ENCODE results near the gene NOD2.

NOD2 gene

DNA sequence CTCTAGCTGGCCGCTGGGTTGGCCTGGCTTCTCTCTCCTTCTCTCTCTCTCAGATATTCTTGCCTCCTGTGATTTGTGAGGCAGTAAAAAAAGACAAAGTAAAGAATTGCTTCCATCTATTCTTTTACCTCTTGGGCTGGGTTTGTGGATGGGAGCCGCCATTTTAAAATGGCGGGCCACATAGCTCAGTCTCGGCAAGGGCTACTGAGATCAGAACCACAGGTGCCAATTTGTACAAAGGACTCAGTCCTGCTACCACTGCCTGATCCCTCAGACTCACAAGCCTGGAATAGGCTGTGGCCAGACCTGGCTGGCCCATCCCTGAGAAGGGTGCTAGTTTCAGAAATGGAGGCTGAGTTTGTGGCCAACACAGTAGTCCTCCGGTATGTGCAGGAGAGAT, 24.1 kb downstream of the NOD2 start:
- no peak for DNase-seq (ENCODE audit: low spot score)

GRCh38 chr16:50718061-50718760, 24.8 kb downstream of the NOD2 start:
- no peak for DNase-seq (ENCODE audit: low spot score)

- no peak for DNase-seq (ENCODE audit: low spot score)
Measured at GRCh38 chr16:50718761-50719400, 25.5 kb downstream of the NOD2 start.

GRCh38 chr16:50719401-50720337, 26.3 kb downstream of the NOD2 start:
- DNase-seq (ENCODE audit: low spot score), result no peak

DNA sequence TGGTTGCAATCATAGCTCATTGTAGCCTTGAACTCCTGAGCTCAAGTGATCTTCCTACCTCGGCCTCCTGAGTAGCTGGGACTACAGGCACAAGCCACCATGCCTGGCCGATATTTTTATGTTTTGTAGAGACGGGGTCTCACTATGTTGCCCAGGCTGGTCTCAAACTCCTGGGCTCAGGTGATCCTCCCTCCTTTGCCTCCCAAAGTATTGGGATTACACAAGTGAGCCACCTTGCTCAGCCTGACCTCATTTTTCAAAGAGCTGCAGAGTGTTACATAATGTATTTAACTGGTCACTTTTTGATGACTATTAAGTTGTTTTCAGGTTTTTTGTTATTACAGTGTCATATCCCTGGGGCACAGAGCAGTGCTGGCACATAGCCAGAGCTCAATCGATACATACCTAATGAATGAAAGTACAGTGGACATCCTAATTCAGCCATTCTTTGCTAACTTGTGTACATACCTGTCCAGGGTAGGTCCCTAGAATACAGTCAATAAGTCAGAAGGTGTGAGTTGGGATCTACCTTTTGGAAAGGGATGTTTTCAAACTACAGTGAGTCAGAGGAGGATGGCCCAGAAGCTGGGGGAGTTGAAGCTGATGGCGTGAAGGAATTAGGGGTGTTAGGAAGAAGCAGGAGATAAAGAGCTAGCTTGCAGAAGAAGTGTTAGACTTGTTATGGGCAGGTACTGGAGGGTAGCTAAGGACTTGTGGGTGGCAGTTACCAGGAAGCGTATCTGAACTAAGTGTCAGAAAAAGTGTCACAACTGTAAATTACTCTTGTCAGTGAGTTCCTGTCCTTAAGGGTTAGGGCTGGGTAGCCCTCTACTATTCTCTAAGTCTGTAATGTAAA, 28.4 kb downstream of the NOD2 start:
- no peak for DNase-seq (ENCODE audit: low spot score)

GRCh38 chr16:50722405-50722737, 29.0 kb downstream of the NOD2 start:
- no peak for DNase-seq (ENCODE audit: low spot score)

DNA sequence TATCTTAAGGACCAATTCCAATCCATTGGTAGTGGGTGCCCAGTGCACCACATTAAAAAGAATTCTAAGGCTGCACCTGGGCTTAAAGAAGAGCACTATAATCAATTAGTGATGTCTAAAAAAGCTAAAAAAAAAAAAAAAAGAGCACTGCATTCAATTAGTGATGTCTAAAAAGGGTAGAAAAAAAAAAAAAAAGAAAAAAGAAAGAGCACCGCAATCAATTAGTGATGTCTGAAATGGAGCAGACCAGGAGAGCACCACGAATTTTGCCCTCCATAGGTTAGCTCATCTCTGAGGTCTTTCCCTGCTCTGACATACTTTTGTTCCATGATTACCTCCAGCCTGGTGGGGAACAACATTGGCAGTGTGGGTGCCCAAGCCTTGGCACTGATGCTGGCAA, 29.6 kb downstream of the NOD2 start:
- no peak for DNase-seq (ENCODE audit: low spot score)

DNA sequence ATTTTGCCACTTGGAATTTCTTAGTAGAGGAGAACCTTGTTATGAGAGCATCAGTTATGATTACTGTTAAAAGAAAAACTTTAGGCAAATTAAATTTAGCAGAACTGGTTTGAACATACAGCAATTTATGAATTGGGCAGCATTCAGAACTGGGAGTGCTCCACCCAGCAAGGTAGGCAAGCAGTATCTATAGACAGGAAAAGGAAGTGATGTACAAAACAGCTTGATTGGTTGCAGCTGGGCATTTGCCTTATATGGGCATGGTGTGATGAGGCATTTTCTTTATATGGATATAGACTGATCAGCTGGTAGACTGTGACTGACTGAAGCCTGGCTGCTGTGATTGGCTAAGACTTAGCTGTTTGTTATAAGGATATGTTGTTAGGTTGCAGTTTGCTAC, 30.9 kb downstream of the NOD2 start:
- DNase-seq (ENCODE audit: low spot score), result no peak

GRCh38 chr16:50731130-50731988, 38.0 kb downstream of the NOD2 start:
- no peak for DNase-seq (ENCODE audit: low spot score)

DNA sequence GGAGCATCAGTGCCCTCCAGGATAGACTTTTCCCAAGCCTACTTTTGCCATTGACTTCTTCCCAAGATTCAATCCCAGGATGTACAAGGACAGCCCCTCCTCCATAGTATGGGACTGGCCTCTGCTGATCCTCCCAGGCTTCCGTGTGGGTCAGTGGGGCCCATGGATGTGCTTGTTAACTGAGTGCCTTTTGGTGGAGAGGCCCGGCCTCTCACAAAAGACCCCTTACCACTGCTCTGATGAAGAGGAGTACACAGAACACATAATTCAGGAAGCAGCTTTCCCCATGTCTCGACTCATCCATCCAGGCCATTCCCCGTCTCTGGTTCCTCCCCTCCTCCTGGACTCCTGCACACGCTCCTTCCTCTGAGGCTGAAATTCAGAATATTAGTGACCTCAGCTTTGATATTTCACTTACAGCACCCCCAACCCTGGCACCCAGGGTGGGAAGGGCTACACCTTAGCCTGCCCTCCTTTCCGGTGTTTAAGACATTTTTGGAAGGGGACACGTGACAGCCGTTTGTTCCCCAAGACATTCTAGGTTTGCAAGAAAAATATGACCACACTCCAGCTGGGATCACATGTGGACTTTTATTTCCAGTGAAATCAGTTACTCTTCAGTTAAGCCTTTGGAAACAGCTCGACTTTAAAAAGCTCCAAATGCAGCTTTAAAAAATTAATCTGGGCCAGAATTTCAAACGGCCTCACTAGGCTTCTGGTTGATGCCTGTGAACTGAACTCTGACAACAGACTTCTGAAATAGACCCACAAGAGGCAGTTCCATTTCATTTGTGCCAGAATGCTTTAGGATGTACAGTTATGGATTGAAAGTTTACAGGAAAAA, 38.8 kb downstream of the NOD2 start:
- no peak for DNase-seq (ENCODE audit: low spot score)

- no peak for DNase-seq (ENCODE audit: low spot score)
Measured at GRCh38 chr16:50733468-50733867, 40.1 kb downstream of the NOD2 start.

- no peak for DNase-seq (ENCODE audit: low spot score)
Measured at GRCh38 chr16:50735629-50736122, 42.3 kb downstream of the NOD2 start.

GRCh38 chr16:50736448-50736847, 43.0 kb downstream of the NOD2 start:
- DNase-seq (ENCODE audit: low spot score), result no peak

GRCh38 chr16:50737420-50737959, 44.1 kb downstream of the NOD2 start:
- DNase-seq (ENCODE audit: low spot score), result no peak

DNA sequence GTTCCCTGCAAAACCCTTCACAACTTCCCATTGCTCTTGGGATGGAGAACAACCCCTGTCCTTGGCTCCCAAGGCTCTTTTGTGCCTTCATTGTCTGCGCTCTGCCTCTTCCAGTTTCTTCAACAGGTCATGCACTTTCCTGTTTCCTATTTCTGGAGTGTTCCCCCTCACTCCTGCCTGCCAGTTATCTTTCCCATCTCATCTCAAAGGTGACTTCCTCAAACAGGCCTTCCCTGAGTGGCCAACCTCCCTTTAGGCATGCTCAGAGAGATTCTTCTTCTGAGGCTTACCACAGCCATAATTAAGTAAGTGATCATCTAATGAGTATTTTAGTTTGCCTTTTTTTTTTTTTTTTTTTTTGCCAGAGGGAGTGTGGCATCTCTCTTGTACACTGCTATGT, 45.6 kb downstream of the NOD2 start:
- DNase-seq (ENCODE audit: low spot score), result no peak

- DNase-seq (ENCODE audit: low spot score), result no peak
Measured at GRCh38 chr16:50740736-50741135, 47.3 kb downstream of the NOD2 start.

DNA sequence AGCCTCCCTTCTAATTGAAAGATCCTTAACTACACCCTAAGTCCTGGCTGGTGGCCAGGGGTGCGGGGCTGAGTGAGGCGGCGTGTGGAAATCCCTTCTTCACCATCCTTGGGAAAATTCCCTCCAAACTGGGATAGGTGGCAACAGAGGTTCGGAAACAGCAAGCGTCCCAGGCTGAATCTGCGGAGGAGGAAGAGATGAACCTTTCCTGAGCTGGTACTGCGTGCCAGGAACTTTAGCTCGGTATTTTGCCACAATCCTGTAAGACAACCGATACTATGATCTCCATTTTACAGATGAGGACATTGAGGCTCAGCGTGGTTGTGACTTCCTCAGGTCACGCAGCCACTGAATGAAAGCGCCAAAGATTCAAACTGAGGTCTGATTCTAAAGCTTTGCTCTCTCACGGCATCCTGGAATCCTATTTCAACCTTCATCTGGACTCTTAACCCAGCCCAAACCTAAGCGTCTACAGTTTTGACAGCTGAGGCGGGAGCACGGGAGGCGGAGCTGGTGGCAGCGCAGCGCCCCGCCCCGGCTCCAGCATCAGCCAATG, 47.9 kb downstream of the NOD2 start:
- no peak for DNase-seq (ENCODE audit: low spot score)

GRCh38 chr16:50741781-50742575, 48.6 kb downstream of the NOD2 start, which contains the start of gene CYLD:
Gene CYLD (plus strand): TSS chr16:50742086. CDS start chr16:50749699, 7,613 bp downstream.
- peak; percentile 99 for DNase-seq (ENCODE audit: low spot score)

Measured in left forelimb (tissue), 1 donor.